Measurements from ENCODE around the gene MLIP.

MLIP gene

DNA sequence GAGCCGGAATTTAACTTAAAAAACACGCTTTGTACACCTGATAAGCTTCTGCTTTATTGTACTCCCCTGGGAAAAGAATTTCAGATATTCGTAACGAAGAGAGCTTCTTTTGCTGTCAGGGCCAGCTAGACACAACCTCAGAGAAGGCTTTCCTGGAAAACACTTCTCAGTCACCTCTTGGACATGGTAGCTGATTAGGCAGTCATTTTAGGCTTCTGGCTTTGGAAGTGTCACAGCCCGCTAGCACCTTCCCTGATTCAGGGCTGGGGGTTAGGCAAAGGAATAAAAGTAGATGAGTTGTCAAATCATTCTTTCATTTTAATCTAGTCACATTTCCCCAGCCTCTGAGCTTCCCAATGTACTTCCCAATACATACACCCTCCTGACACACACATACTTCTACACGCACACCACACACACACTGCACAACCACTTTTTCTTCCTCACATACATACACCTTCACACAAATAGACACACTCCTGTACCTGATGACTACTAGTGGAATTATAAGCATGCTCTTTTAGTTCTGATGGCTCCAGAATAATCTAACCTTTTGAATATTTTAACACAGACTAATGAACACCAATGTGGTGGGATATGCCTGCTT is 162.1 kb downstream of the MLIP start:
- in situ Hi-C loops (cut with MboI; ENCODE audit: low sequenced_read_pairs), result no loop called here

DNA sequence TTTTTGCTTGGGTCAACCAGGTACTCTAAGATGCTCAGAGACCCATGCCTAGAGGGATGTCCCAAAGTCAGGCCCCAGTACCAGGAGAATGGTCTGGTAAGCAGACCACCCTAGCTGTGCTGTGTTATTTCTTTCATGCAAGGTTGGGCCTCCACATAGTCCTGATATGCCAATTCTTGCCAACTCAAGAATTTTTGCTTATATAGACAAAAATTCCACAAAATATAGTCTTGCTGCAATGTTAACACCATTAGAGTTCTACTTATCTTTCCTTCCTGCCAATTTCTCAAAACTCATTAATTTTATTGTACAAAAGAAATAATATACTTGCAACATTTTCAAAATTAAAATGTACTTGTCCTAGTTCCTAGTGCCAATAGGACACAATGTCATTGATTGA is 163.1 kb downstream of the MLIP start:
- in situ Hi-C loops (cut with MboI; ENCODE audit: low sequenced_read_pairs), result no loop called here

DNA sequence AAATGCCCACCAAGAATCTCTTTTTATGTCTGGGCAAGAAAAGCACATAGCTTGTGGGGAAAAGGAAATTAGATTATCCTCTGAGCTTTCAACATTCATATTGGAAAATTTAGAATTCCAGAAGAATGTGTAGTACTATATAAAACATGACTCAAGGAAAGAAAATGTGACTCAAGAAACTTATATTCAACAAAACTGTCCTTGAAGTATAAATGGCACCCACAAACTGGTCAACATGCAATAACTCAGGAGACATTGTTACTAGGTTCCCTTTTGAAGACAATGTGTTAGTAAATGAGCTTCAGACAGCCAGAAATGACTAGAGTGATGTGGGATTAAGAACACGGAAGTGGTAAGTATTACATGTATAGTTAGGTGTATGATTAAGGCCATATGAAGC is 170.9 kb downstream of the MLIP start:
- in situ Hi-C loops (cut with MboI; ENCODE audit: low sequenced_read_pairs), result no loop called here

DNA sequence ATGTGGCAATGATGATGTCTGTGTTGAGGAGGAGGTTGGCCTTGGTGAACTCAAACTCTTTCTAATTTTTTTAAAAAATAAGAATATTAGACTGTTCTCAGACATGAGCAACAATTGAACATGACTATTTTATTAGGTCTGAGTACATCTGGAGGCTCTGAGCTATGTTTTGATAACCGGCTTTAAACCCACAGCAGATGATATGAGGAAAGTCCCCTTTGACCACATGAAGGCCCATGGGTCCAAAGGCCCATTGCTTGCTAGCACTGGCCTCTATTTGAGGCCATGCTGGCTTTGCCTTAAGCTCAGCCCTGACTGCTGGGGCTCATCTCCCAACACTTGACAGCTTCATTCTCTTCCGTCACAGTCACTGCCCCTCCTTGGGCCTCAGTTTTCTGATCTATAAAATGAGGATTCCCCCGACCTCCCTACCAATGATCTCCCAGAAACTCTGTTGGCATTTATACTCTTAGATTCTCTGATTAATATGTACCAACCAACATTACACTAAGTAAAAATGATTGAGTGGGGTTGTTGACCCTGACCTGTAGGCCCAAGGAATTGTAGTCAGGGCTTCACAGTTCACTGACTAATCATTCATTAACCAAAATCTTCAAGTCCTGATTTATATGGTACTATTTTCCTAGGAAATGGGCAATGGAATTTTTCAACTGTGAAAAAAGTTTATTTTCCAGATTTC is 173.1 kb downstream of the MLIP start:
- in situ Hi-C loops (cut with MboI; ENCODE audit: low sequenced_read_pairs), result no loop called here

DNA sequence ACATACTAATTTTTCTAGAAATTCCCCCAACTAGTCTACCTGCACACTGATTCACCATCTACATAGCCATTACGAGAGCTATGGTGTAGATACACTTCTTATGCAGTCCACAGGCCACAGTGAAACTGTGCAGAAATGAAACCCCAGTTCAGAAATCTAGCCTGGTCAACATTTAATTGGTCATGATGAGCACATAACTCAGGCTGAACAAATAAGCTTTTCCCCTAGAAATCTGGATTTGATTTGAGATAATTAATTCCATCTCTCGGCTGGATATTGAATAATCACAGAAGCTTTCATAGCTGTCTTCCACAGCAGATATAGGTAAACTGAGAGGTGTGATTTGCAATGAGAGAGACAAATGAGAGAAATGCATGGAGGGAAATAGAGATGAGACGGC is 174.4 kb downstream of the MLIP start:
- in situ Hi-C loops (cut with MboI; ENCODE audit: low sequenced_read_pairs), result no loop called here

DNA sequence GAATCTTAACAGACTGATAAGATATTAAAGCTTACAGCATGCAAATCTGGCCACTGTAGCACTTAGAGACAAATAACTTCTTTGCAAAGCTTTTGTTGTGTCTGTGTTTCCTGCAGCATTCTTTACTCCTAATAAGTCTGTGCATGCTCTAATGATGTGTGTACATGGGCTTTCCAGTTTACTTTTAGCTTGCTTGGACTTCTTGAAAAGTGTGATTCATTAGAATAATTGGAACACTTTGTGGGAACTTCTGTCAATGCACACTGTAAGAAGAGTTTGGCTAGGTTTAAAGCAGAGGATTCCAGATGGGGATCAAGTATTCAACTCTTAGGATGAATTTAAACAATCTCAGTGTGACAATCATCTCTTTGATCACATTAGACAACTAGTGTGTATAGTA is 174.9 kb downstream of the MLIP start:
- in situ Hi-C loops (cut with MboI; ENCODE audit: low sequenced_read_pairs), result no loop called here

DNA sequence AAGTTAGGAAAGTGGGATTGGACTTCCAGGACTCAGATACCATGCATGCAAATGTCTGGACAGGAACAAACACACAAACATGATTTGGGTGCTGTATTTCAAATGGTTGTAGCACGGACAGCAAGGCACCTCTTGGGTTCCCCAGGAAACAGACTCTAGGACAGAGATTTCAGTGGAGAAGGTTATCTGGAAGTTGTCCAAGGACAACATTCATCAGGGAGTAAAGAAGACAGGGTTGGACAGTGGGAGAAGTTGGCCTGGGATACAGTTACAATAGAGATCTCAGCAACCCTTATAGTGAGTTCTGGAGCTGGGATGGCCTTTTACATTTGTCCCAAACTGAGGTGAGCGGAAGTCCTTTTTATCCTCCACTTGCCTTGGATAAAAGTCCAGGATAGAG is 177.2 kb downstream of the MLIP start:
- in situ Hi-C loops (cut with MboI; ENCODE audit: low sequenced_read_pairs), result no loop called here

DNA sequence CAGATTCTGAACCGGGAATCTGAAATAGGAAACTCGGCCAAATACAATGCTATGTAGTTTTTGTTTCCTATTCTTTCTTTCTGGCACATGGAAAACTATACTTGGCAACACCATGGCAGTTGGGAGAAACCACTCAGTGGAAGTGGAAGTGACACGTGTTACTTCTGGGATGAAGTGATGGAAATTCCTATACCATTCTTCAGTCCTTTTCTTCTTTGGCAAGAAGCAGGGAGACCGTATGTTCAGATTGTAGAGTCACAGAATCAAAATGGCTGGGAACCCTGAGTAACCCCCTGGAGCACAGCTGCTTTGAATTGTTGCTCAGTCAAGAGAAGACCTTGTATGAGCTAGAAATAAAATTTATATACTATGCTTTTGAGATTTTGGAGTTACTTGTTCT is 178.2 kb downstream of the MLIP start:
- in situ Hi-C loops (cut with MboI; ENCODE audit: low sequenced_read_pairs), result no loop called here

DNA sequence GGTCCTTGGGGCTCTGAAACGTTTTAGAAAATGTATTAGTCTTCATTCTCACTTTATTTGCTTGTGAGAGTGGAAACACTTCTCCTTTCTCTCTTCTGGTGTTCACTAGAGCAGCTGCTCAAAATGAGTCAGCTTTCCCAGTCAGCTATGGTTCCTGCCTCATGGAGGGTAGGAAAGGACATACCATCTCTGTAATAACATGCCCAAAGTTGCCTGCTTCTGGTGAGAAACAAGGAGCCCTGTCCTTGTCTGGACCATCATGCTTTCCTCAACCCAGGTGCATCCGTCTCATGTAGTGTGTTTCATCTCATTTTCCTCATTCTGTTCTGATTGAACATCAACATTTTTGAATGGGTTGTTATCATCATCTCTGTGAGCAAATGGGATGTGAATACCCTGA is 179.9 kb downstream of the MLIP start:
- in situ Hi-C loops (cut with MboI; ENCODE audit: low sequenced_read_pairs), result no loop called here

DNA sequence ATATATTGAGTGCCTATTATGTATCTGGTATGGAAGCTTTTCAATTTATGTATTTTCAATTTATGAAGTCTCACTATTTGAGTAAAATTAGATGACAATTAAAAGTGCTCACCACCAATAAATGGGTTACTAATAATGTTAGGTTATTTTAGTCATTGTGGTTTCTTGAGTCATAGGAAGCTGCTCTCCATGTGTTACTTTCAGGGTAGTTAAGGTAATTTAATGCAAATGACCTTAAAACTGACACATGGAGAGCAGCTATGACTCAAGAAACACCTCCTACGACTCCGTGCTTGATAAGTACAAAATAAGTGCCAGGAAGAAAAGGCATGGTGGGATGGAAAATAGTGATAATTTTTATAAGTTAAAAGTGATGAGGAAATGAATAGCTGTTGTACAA is 180.5 kb downstream of the MLIP start:
- in situ Hi-C loops (cut with MboI; ENCODE audit: low sequenced_read_pairs), result no loop called here

DNA sequence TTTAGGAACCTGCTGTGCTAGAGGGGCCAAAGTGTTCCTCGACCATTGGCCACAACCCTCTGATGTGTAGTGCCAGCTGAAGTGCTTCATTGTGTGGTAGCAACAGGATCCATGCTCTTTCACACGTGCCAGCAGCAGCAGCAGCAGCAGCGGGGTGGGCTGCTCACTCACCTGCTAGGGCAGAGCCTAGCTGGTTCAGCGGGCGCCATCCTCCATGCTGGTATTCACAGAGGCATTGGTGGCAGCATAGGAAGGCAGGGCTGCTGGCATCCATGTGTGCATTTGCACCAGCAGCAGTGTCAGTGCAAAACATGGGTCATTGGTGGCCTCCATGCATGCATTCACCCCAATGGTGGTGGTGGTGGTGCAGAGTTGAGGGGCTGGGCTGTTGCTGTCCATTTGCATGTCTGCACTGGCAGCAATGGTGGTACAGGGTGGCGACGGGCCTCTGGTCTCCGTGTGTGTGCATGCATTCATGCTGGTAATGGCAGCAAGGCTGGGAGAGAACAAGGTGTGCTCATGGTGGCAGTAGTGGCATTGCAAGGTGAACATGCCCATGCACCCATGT is 183.8 kb downstream of the MLIP start:
- in situ Hi-C loops (cut with MboI; ENCODE audit: low sequenced_read_pairs), result no loop called here

DNA sequence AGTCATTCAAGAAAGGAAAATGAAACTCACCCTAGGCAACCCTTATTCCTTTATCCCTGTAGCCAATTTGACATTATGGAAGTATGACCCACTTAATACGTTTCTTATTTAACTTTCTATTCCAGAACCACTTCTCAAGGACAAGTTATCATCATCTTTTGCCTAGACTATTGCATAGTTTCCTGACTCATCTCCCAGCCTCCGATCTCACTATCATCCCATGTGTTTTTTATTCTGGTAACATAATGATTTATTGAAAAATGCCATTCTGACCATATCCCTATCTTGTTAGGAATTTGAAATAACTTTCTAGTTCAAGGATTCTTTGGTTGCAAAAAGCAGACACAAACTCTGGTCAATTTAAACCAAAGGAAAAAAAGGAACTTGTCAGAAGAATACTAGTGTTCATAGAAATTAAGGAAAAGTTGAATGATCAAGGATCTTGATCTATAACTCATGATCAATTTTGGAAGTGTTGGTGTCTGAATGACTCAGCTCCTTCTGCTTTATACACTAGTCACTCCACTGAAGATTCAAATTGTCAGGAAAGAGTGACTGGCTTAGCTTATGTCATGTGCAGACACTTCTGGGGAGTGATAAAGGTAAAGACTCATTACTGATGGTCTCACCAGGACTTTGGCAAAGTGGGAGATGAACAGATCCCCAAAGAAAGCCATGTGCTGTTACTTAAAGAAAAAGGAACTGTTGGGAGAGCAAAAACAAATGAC is 188.5 kb downstream of the MLIP start:
- in situ Hi-C loops (cut with MboI; ENCODE audit: low sequenced_read_pairs), result no loop called here

DNA sequence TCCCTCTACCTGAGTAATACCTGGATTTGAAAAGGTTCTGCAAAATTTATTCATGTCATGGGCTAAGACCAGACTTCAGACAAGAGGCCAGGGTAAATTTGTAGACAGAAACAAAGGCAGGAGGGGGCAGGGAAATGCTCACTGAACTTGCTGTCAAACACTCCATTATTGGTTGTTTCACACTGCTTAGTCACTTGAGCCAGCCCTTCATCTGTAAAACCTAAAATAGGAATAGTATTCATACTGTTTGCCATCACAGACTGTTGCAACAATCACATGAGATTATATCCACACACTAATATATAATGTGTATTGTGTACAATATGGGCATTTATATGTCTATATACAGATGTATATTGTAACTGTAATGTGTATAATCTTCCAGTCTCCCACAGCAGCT is 190.5 kb downstream of the MLIP start:
- in situ Hi-C loops (cut with MboI; ENCODE audit: low sequenced_read_pairs), result no loop called here

DNA sequence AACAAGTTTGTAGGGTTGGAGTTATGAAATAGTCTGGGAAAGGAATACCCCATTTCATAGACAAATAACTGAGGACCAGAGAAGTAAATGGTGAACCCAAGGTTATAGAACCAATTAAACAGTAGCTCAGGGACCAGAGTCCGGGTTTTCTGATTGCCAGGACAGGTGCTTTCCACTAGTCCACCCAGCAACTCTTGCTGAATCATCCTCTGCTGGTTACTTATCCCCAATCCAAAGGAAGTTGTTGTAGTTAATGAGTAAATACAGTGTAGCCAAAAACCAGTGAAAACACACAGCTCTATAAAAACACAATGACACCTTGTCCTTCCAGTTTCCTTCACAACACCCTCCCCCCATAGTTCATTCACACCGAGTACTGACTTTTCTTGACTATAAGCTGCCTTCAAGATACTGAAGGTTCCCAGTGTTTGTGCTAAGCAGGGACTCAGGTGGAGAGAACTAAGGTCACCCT is 196.2 kb downstream of the MLIP start:
- in situ Hi-C loops (cut with MboI; ENCODE audit: low sequenced_read_pairs), result no loop called here

DNA sequence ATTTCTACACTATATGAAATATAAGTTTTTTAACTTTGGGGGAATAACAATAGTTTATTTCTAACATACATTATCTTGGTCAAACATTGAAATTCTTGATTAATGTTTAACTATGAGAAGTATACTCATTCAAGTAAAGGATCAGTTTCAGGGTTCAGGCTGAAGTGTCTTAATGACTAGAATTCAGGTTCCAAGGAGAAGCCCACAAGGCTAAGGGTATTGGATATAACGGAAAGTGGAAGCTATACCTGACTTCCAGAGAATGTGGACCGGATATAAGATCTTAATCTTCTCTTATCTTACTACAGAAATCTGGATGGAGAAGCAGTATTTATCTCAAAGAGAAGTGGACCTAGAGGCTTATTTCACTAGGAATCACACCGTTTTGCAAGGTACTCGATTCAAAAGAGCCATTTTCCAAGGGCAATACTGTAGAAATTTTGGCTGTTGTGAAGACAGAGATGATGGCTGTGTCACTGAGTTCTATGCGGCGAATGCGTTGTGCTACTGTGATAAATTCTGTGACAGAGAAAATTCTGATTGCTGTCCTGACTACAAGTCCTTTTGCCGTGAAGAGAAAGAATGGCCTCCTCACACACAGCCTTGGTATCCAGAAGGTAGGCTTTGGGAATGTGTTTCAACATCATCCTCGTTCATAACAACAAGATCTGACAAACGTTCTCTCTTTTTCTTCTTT is 197.2 kb downstream of the MLIP start, which contains the start of gene TINAG:
TINAG (plus strand) TSS at position 153 of the 697 bp plus-strand sequence; CDS start at position 263, 110 bp downstream.
- in situ Hi-C loops (cut with MboI; ENCODE audit: low sequenced_read_pairs), result no loop called here

DNA sequence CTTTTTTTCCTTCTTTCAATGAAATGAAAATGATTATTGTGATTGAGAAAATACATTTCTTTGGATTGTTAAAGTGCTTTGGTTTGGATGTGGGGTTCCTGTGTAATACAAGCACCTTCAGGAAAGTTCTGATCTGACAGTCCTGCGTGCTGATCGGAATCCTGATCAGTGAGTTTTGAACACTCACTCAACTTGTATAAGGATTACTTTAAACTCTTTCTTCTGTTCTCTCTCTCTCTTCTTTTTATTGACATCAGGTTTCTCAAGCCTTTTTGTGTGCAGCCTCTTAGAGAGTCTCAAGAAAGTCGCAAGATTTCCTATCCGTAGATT is 197.7 kb downstream of the MLIP start:
- in situ Hi-C loops (cut with MboI; ENCODE audit: low sequenced_read_pairs), result no loop called here

DNA sequence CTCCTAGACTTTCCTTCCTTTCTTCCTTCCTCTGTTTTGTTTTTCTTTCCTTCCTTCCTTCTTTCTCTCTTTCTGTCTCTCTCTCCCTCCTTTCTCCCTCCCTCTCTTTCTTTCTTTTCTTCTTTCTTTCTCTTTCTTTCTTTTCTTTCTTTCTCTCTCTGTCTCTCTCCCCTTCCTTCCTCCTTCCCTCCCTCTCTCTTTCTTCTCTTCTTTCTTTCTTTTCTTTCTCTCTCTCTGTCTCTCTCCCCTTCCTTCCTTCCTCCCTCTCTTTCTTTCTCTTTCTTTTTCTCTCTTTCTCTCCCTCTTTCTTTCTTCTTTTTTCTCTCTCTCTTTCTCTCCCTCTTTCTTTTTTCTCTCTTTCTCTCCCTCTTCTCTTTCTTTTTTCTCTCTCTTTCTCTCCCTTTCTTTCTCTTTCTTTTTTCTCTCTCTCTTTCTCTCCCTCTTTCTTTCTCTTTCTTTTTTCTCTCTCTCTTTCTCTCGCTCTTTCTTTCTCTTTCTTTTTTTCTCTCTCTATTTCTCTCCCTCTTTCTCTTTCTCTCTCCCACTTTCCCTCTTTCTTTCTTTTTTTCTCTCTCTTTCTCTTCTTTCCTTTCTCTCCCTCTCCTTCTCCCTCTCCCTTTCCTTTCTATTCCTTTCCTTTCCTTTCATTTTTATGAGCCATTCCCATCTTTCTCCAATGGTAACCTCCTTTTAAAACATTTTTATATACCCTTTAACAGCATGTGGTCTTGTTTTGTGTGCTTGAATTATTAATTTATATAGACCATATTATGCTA is 199.3 kb downstream of the MLIP start:
- in situ Hi-C loops (cut with MboI; ENCODE audit: low sequenced_read_pairs), result no loop called here

DNA sequence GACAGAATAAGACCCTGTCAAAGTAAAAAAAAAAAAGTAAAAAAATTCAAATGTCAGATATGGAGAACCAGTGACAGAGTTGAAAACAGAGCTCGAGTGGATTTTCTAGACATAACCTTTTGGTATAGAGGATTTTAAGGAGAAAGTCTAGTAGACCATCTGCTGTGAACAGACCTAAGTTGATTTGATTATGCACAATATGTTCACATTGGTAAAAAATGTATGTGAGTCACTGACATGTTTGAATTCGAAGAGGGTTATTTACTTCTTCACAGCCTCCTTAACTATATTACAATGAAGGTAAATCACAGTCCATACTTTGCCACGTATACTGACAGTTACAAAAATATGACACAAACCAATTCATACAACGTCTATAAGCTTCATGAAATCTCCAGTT is 204.4 kb downstream of the MLIP start:
- in situ Hi-C loops (cut with MboI; ENCODE audit: low sequenced_read_pairs), result no loop called here
